NT2/D1 (cell line): ENCODE measurements around the gene RBX1.

Experiments
- SUZ12 ChIP-seq: IDR thresholded peaks from 2 replicates; pipeline ENCODE4 v1.6.1; 2011; ENCODE audit not compliant: insufficient read length, insufficient read depth; ENCODE audit errors: extremely low read depth
- YY1 ChIP-seq: IDR thresholded peaks from 2 replicates; pipeline ENCODE4 v1.6.1; 2011; ENCODE audit not compliant: insufficient read length, insufficient read depth
- ZNF274 ChIP-seq: IDR thresholded peaks from 2 replicates; pipeline ENCODE4 v1.6.1; 2011; ENCODE audit warnings: mild to moderate bottlenecking, low read depth, low read length

DNA sequence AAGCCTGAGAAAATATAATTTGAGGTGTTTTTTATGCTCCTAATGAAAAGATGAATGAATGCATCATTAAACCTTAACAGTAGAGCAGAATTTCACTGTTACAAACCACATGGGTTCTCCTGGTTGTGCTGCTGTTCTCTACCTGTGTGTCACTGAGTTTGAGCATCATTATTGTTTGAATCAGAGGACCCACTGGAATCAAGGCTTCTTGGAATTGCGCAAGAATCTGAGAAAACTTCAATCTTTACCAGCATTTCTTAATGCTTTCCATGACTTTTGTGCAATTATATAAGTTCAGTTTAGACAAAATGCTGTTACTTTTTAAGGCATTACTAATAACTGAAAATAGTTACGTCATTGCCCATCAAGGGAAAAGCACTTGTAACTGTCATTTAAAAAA, 18.8 kb upstream of the RBX1 start:
- TF ChIP-seq YY1 (no peak), ZNF274 (no peak), SUZ12 (no peak)
